ENCODE data around the gene DYDC1. TPM values are rescaled to one million over a fixed set of nuclear protein-coding genes. Genes with fewer than 3 reads are reported as not detected.

DYDC1 gene
- total and polyA plus RNA-seq, 2 donors (not counting 3 experiments of a cell fraction or from before 2014, with no cell fraction given): not detected

GRCh38 chr10:80296942-80297341, 59.6 kb downstream of the DYDC1 start:
- dilution Hi-C loops (cut with MboI; ENCODE audit: extremely low pct_ligation_motif_present, low sequenced_read_pairs): no loop called here
- POLR2A ChIA-PET: no interaction called here
- Histone ChIP-seq H3K9me3 (replicated peaks; ENCODE audit: control insufficient read depth, insufficient read depth, low read length) (no peaks in the 10 kb centered on the region), H3K9ac (replicated peaks; ENCODE audit: extremely low read depth, insufficient read depth, low read length) (no peak overlapping the region), H2AFZ (ENCODE audit: low read depth, low read length) (no peak overlapping the region), H3K79me2 (ENCODE audit: control insufficient read depth, insufficient read depth, low read length) (no peaks in the 10 kb centered on the region), H3K27me3 (ENCODE audit: control insufficient read depth in 2 of 2, insufficient read depth in 2 of 2, low read length in 2 of 2) (peaks cover 0 to 3% of the 10 kb centered on the region in 2 experiments), H3K4me3 (replicated peaks in 1 of 3; ENCODE audit: insufficient read depth in 1 of 3, low read depth in 1 of 3, low read length in 3 of 3) (no peak overlapping the region), H3K4me2 (ENCODE audit: insufficient read depth, low read length) (no peak overlapping the region), H3K36me3 (ENCODE audit: control insufficient read depth in 2 of 2, extremely low read depth in 1 of 2, insufficient read depth in 2 of 2, low read length in 2 of 2) (no peaks in the 10 kb centered on the region), H3K9me1 (replicated peaks; ENCODE audit: control insufficient read depth, extremely low read depth, insufficient read depth, low read length) (no peaks in the 10 kb centered on the region), H4K20me1 (replicated peaks; ENCODE audit: control insufficient read depth, extremely low read depth, insufficient read depth, low read length) (no peaks in the 10 kb centered on the region), H3K4me1 (ENCODE audit: control insufficient read depth, extremely low read depth, insufficient read depth, low read length) (no peaks in the 10 kb centered on the region), H3K27ac (ENCODE audit: insufficient read depth, low read depth, low read length) (no peak overlapping the region)
- TF ChIP-seq FOS (IDR thresholded peaks at IDR 0.05; ENCODE audit: borderline replicate concordance, insufficient read depth, low read length) (no peak), JUN (IDR thresholded peaks at IDR 0.05; ENCODE audit: borderline replicate concordance, insufficient read depth, insufficient read length, low read depth) (no peak), EZH2 (IDR thresholded peaks at IDR 0.05; ENCODE audit: borderline replicate concordance, low read depth, low read length, severe bottlenecking) (no peak), CTCF (IDR thresholded peaks at IDR 0.05; ENCODE audit: extremely low read depth in 1 of 2, insufficient read depth in 1 of 2, low read depth in 1 of 2, low read length in 2 of 2) (no peak), POLR2A (IDR thresholded peaks at IDR 0.05; ENCODE audit: low read depth, low read length) (no peak), POLR2AphosphoS5 (IDR thresholded peaks at IDR 0.05; ENCODE audit: insufficient read depth, low read depth, low read length) (no peak), MYC (IDR thresholded peaks at IDR 0.05; ENCODE audit: low read depth, low read length) (no peak), GATA2 (IDR thresholded peaks at IDR 0.05; ENCODE audit: insufficient read depth, insufficient read length, low read depth, low read length) (no peak), MAX (IDR thresholded peaks at IDR 0.05; ENCODE audit: insufficient read depth, insufficient read length) (no peak)
- intact Hi-C loops (cut with micrococcal nuclease): no loop called here
- BruUV-seq (replicated peaks): no TSS peak
- no peak for DNase-seq (ENCODE audit: low read depth, low spot score)
- FAIRE-seq: no peak
- CTCF ChIA-PET: no interaction called here

All from endothelial cell of umbilical vein (primary cell).